GM11168 (cell line): ENCODE data around the gene HPDL.

Experiments
- in situ Hi-C: fragments of 300-500 bp; cut with MboI; formaldehyde crosslinking; loops from one replicate; pipeline ENCODE4 v1.12.0; 2022; ENCODE audit warnings: low sequenced_read_pairs; ENCODE audit not compliant: unreplicated experiment

The HPDL gene

DNA sequence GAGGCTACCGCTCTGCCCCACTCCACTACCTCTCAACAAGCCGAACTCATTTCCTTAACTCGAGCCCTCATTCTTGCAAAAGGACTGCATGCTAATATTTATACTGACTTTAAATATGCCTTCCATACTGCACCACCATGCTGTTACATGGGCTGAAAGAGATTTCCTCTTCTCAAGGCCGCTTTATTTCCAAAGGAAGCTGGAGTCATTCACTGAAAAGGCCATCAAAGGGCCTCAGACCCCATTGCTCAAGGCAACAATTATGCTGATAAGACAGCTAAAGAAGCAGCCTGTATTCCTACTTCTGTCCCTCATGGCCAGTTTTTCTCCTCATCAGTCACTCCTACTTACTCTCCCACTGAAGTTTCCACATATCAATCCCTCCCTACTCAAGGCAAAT is 6.9 kb upstream of the HPDL start:
- in situ Hi-C loops: no loop called here

GRCh38 chr1:45321444-45321843 is 5.3 kb upstream of the HPDL start:
- in situ Hi-C loops: no loop called here

- in situ Hi-C loops: no loop called here
Observed at GRCh38 chr1:45322486-45323040, 4.1 kb upstream of the HPDL start.

DNA sequence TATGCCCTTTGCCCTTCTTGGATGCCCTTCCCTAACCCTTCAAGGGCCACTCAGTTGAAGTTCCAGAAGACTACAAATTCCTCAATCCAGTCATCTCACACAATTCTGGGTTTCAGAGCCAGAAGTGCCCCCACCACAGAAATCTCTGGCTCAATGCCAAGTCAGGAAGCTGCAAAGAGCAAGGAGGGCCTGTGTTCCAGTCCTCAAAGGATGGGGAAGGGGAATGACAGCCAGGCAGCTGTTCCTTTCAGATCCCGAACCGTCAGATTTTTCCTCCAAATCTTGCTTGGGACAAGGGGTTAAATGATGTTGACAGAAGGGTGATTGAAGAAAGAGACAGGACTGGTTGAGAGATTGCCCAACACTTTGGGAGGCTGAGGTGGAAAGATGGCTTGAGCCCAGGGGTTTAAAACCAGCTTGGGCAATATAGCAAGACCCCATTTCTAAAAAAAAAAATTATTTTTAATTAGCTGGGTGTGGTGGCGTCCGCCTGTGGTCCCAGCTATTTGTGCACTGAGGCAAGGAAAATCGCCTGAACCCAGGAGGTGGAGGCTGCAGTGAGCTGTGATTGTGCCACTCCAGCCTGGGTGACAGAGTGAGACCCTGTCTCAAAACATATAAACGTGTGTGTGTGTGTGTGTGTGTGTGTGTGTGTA is 716 bp upstream of the HPDL start:
- in situ Hi-C loops: no loop called here

DNA sequence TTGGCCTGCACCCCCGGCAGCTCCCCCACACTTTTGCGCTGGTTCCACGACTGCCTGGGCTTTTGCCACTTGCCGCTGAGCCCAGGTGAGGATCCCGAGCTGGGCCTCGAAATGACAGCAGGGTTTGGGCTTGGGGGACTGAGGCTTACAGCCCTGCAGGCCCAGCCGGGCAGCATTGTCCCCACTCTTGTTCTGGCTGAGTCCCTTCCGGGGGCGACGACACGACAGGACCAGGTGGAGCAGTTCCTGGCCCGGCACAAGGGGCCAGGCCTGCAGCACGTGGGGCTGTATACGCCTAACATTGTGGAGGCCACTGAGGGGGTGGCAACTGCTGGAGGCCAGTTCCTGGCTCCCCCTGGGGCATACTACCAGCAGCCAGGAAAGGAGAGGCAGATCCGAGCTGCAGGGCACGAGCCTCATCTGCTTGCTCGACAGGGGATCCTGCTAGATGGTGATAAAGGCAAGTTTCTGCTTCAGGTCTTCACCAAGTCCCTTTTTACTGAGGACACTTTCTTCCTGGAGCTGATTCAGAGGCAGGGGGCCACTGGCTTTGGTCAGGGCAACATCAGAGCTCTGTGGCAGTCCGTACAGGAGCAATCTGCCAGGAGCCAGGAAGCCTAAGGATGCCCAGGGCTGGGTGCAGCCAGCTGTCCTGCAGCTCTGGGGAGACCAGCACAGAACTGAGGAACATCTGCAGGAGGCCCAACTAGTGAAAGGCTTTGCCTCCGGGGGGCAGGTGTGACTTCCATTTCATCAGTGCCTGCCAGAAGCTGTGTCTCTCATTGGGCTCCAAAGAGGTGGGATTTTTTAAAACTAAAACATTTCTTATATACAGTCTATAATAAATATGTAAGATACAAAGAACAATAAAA is 1.2 kb downstream of the HPDL start:
- in situ Hi-C loops: no loop called here

GRCh38 chr1:45328680-45329079 is 2.0 kb downstream of the HPDL start:
- in situ Hi-C loops: no loop called here

- in situ Hi-C loops: no loop called here
Observed at GRCh38 chr1:45329445-45329844, 2.8 kb downstream of the HPDL start.

- in situ Hi-C loops: no loop called here
Observed at GRCh38 chr1:45331436-45332345, 5.0 kb downstream of the HPDL start.

DNA sequence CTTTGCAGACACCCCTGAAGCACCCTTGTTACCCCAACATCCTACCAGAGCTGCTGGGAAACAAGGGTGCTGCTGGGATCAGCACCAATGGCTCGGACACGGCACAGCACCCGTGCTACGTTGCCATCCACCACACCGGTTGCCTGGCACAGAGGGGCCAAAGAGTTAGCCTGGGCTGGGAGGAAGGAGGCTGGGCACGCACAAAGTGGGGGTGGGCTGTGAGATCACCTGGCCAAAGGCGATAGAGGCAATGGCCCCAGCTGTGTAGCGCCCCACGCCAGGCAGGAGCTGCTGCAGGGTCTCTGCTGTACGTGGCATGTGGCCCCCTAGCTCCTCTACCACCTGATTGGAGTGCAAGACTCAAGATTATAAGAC is 5.6 kb downstream of the HPDL start:
- in situ Hi-C loops: no loop called here

DNA sequence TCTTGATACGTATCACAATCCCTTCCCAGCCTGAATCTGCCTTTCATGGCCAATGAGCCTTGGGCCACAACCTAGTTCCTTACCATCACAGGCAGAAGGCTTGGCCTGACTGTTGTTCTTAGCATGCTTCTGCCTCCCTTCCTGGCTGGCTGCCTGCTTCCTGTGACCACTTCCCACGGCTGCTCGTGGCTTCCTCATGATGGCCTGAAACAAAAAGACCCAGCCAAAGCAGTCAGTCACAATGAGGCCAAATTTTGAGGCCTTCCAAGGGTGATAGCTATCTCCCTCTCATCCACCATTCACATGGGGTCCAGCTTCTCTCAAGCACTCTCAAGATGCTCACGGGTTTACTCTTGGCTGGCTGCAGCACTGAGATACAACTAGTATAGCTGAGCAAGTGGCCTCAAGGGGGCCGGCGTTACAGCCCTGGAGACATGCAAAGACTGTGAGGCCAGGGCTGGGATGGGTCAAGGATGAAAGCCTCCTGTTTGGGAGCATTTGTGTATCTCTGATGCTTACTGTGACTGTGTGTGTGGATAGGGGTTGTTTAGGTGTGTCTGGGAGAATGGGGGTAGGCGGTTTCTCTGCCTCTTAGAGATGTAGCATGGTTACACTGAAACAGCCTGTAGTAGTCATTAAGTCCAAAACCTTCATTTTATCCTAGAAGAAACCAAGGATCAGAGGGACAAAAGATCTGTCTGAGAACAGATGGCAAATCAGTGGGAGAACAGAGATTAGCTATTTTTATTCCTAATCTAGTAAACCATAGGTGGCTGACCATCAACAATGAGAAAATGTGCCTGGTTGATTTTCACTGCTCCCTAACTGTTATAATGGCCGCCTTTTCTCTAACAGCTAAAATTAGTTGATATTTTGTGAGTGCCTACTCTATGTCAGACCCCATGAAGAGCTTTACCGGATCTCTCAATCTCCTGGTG is 7.9 kb downstream of the HPDL start:
- in situ Hi-C loops: no loop called here

DNA sequence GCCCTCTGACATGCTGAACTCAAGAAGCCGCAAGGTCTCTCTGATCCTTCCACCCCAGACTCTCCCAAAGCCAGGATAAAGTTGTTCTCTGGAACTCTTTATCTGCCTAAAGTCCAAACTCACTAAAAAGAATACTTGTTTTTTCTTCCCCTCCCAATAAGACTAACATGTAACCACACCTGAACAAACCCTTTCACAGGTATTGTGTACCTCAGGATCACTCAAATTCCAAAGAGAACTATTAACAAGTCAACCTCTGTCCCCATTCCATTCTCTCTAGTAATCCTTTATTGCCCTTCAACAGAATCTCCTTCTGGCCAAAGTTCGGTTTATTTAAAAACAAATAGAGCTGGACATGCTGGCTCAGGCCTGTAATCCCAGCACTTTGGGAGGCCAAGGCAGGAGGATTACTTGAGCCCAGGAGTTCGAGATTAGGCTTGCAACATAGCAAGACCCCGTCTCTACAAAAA is 9.2 kb downstream of the HPDL start:
- in situ Hi-C loops: no loop called here

DNA sequence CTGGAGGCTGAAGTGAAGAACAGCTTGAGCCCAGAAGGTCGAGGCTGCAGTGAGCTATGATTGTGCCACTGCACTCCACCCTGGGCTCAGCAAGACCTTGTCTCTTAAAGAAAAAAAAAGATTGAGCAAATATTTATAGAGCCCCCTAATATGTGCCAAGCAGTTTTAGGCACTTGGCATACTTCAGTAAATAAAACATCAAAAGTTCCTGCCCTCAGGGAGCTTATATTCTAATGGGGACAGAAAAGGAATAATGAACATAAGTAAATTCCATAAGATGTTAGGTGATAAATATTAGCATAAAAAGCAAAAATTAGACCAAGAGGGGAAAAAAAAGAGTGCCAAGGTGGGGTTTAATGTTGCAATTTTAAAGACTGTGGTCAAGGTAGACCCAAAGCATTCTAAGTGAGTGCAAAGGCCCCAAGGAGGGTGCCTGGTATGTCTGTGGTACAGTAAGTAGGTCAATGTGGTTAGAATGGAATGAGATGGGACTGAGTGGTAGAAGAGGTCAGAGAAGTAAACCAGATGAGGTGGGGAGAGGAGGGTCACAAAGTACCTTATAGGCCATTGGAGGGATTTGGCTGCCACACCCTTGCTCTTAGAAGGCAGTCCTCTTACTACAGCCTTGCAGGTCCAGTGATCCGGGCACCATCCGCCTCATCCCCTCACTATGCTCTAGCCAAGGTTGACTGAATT is 11.1 kb downstream of the HPDL start:
- in situ Hi-C loops: no loop called here

GRCh38 chr1:45339789-45340558 is 13.3 kb downstream of the HPDL start, which contains the start of the genes MUTYH and TOE1:
TSS of gene MUTYH (minus strand) at chr1:45340440. CDS start at chr1:45334505, 5,935 bp downstream.
TSS of gene TOE1 (plus strand) at chr1:45340170. CDS start at chr1:45340253, 83 bp downstream.
- in situ Hi-C loops: no loop called here

GRCh38 chr1:45340816-45341466 is 14.2 kb downstream of the HPDL start:
- in situ Hi-C loops: no loop called here

- in situ Hi-C loops: no loop called here
Observed at GRCh38 chr1:45344499-45344898, 17.8 kb downstream of the HPDL start.

- in situ Hi-C loops: no loop called here
Observed at GRCh38 chr1:45345014-45345413, 18.3 kb downstream of the HPDL start.

DNA sequence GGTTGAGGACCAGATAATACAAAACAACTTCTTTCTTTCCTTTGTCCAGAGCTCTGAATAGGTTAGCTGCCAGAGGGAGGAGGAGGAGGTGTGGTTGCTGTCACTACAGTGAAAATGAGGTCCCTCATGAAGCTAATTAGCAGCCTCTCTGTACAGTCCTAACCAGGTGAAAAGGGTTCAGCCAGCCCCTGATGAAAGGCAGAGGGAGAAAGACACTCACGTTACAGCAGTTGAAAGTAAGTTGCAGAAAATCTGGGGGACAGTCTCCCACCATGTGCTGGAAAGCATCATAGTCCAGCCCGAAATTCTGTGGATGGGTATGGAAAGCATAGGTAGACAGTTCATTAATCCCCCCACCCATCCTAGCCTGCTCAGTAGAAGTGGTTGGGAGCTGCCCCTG is 19.8 kb downstream of the HPDL start:
- in situ Hi-C loops: no loop called here
